NCI-H524 treated with DMSO at 0.1 percent for 48 hours (cell line): Measurements from ENCODE around the gene FLT1.

Source experiments
- DNase-seq: peaks from one replicate; lab custom pipeline; 2025; lab: John Stamatoyannopoulos, UW

Gene FLT1

DNA sequence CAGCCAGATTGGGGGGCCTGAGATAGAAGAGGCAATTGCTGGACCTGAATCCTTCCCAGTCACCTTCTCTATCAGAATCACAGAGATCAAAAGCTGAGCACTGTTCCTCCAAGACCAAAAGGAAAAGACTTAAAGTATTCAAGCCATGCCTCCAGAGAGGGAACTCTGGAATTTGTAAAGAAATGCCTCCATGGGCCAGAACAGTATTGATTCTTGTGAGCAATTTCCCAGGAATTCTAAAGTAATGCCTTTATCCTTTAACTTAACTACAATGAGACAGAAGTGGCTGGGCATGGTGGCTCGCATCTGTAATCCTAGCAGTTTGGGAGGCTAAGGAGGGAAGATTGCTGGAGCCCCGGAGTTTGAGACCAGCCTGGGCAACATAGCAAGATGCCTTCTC, 148.8 kb downstream of the FLT1 start:
- no peak for DNase-seq

DNA sequence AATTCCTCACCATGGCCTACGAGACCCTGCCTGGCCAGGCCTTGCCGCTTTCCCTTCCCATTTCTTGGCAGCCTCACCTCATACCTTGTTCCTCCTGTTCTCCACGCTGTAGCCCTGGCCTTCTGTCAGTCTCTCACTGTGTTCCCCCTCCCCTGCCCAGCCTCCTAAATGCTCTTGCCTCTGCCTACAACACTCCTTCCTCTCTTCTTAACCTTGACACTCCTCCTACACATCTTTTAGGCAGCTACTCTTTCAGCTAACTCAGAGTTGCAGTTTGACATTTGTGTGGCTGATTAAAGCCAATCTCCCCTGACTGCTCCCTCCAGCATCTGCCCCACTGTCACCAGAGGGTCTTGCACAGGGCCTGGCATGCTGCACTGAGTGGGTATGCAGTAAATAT, 150.8 kb downstream of the FLT1 start:
- DNase-seq = no peak

DNA sequence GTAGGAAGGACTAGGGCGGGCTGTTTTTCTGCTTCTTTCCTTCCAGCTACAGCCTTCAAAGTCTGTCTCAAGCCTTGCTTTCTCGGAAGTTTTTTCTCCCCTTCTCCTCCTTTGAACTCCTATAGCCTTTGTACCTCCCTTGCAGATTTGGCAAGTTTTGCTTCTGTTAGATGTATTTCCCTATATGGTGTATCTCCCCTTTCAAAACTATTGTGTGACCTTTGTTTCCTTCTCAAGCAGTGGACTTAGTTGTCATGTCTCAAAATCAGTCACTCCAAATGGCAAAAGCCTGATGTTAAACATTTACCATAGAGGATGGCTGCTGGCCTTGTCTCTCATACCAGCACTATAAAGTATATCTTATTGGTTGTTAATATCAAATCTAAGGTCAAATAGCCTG, 152.7 kb downstream of the FLT1 start:
- DNase-seq = no peak

DNA sequence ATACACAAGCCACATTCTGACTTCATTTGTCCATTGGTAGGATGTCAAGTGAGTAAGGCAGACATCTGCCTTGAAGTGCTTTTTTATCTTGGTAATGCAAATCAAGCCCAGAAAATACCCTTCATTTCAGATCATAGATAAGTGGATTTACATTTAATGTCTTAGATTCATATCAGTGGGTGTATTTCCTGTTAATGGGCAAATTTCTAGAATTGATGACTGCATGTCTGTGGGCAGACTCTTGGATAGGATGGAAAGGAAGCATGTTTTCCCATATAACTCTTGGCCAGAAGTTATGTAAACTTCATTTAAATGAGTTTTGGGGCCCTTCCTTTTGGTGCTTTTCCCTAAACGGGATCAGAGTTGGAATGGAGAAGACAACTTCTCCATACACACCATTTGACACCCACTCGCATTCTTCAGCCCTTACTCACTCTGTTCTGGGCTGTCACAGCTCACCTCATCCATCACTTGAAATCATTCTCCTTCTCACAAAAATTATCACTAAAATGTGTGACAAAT, 154.6 kb downstream of the FLT1 start:
- no peak for DNase-seq

DNA sequence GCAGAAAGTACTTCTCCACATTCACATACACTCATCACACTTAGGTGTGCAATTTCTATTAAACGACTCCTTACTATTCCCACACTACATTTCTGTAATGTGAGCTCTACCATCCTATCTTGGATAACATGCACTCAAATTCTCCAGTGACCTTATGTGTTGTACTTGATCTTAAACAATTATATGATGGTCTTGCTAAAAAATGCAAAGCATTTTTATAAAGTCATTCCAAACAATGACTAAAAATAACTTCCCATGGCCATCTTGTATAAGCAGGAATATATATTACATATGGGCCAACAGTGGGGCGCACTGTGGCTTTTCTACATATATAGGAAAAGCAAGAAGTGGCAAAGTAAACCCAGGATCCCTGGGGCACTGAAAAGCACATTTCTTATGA, 155.5 kb downstream of the FLT1 start:
- DNase-seq = no peak

DNA sequence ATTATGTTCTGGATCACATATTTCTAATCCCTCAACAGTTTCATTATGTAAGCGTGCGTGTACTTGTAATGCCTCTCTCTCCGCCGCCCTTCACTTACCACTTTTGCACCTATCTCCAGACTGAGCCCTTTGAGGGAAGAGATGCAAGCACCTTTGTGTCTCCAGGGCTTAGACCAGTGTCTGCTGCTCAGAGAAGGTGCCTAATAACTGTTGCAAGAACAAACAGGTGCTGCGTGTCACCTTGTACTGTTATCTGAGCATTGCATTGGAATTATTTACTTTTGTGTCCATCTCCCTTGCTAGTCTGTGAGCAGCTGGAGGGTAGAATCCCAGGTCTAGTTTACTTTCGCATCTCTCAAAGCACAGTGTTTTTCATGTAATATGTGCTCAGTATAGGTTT, 156.2 kb downstream of the FLT1 start:
- DNase-seq = no peak

DNA sequence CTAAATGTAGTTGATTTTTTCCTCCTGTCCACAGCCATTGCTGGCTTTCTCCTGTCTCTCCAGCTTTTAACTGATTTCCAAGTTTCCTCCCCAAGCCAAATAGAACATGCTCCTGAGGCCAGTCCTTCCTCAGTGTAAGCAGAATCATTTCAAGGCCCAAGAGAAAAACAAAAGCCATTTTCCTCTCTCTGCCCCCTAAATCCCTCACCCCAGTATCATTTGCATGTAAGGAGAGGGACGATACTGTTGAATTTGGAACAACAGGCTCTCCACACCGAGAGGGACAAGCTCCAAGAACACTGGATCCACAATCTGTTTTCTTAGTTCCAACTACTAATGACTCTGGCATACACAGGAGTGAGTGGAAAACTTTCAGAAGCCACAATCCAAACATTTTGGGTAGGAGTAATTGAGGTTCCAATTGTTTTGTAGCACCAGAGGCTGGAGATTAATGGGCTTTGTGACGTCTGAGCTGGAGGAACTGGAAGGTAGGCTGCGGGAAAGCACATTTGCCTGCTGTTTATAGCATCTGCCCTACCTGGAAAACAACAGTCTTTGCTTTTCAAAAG, 156.8 kb downstream of the FLT1 start:
- DNase-seq = no peak

DNA sequence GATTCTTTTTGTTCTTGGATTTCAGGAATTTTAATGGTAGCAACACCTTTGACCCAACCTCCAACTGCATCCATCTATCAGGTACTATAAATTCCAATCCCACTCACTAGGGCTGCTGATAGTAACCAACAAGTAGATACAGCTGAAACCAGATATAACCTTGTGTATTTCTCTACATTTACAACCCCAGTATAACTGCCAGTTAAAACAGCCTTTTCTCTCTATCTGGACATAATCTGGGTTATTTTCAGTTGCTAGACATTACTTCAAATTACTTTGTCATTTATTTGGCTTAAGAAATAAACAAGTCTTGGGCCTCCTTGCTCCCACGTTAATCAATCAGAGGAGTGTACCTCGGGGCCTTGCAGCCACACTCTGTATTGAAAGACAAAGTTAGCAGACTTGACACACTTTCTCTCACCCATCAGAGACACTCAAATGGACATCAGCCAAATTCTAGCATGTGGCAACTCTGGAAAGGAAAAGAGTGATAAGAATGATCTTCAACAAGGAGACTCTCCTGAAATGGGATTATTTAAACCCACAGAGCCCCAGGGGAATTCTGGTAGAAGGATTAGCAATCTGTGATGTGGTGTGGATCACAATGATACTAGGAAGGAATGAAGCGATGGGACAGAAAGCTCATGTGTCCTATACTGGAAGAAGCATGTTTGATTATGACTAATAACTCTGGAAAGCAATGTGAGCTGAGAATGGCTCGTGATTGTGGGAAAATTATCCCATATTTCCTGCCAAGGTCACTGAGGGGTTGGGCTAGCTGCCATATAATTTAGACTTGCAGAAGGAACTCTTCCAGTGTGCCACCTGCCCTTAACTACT, 157.5 kb downstream of the FLT1 start:
- no peak for DNase-seq

DNA sequence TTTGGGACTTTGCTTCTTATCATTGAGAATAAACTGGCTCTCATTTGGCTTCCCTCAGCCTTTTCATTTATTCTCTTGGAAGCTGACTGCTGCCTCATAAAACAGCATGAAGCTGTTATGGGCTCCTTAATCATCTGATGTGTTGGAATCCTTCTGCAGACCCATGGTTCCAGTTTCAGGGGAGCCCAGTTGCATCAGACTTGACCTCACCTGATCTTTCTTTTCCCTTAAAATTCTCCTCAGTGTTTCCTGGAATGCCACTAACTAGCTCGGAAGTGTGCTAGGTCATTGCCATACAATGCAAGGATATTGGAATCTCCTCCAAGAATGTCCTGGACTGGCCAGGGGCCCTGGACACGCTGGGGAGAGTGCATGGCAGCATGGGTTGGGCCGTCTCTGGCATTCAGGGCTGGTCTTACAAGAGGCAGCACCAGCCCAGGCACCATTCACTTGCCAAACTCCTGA, 158.7 kb downstream of the FLT1 start:
- DNase-seq = no peak

DNA sequence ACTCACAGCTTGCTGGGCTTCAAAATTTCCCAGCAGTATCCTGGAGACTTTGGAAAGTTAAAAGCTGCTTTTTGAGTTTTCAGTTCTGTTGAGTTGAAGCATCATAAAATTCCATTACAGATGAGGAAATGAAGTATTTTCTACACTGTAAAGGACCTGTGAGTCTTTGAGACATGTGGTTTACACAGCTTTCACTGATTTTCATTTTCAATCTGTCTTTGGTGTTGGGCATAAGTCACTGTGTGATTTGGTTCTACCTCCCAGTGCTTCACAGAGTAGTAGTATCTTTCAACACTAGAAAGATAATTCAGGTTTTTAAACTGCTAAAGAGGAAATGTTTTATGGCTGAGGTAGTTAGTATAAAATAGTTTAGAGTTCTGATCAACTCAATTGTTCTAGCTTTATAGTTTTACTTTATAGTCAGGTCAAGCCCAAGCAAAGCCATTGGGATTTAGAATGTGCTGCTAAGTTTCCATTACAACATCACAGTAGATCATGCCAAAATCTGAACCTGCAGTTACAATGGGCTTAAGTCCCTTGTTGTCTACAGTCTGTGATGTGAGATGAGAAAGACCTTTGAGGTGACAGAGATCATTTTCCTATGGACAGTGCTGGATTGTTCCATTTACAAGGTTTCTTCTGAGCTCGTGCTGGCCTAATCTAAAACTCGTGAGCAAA, 161.6 kb downstream of the FLT1 start:
- DNase-seq = no peak

DNA sequence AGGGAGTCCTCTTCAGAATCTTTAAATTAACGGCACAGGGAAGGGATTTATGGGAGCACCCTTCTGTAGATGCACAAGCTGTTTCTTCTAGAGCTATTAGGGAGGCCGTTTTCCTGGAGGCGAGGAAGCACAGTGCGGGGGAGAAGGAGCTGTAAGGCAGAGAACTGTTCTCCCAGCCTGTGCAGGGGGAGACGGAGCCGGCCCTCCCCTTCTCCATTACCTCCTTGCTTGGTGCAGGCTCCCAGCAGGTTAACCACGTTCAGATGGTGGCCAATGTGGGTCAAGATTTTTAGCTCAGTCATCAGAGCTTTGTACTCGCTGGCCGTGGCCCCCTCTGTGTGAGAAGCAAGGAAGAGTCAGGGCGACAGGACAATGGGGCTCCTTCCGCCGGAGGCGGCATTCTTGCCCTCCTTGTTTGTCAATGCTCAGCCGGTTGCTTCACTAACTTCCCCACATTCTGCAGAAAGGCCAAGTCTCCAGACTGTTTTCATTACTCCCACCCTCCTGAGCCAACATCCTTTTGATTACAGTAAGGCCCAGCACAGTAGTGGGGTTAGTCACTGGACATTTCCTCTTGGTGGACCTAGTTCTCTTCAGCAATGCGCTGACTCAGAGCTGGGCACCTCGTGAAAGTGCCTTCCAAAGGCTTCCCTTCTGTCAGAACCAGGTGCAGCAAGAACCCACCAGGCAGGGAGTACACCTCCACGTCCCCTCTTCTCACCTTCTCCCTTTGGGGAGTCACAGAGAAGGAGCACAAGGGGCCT, 165.4 kb downstream of the FLT1 start:
- no peak for DNase-seq

DNA sequence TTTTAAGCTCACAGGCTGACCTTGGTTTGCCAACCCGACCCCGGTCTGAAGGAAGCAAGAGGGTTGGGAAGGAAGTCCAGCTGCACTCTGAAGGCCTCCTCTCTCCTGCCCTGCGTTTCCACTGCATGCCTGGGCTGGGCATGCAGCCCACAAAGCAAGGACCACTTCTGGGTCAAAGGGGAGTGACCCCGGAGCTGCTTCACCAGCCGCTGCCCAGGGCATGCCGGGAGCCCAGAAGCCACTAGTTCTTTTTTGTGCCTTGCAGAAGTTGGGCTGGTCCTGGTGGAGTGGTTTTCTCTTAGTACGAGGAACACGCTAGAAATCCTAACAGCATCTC, 166.7 kb downstream of the FLT1 start:
- no peak for DNase-seq

DNA sequence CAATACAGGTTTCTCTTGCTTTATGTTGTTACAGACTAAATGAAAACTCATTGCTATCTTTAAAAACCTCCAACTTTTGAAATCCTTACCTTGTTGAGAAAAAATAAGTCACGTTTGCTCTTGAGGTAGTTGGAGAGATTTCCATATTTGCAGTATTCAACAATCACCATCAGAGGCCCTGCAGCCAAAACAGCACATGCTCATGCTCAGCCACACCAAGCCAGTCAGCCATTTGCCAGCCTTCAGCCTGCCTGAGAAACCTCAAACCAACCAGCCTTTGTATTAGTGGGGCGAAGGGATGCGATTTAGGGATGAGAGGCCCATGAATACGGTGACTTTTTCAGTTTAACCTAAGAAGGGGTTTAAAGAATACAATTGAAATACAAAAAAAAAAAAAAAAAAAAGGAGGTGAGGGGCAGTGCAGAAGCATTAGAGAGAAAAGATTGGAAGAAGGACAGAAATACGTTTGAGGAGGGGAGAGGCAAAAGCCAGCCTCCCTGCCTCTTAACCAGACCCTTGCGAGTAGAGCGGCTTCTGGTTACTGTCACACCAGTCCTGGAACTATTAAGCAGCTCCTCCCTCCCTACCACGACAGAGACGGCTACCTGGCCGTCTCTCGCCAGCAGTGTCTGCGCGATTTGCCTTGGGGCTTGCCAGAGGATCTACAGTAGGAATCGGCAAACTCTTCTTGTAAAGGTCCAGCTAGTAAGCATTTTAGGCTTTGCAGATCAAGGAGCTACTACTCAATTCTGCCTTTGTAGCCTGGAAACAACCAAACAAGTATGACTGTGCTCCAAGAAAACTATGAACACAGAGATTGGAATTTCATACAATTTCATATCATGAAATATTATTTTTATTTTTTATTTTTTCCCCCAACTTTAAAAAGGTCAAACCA, 167.3 kb downstream of the FLT1 start:
- no peak for DNase-seq

DNA sequence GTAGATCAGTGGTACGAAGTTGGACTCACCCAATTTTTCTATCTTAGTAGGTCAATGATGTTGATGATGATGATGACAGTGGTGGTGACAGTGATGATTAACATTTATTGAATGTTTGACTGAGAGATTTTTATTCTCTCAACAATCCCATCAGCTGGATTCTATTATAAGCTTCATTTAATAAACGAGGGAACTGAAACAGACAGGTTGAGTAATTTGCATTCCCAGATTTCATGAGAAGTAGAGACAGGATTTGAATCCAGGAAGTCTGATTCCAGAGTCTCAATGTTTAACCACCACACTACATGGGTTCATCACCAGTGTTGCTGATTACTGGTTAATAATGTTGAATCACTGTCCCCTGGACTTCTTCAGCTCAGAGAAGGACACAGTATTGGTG, 168.9 kb downstream of the FLT1 start:
- no peak for DNase-seq

DNA sequence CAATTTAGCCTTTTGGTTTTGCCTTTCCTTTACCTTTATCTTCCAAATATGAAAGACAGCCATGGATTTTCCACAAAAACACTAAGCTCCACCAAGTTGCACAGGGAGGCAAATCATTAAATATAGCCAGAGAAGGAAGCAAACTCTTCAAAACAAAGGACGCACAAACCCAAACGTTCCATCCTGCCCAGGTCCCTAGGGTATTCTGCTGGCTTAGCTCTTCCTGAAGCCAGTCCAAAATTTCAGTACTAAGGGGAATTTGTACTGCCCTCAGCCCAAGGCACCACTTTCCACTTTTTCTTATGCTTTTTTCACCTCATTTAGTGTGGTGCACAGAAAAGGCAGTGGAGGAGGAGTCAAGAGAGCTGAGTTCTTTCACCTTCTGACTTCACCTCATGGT, 169.9 kb downstream of the FLT1 start:
- no peak for DNase-seq

DNA sequence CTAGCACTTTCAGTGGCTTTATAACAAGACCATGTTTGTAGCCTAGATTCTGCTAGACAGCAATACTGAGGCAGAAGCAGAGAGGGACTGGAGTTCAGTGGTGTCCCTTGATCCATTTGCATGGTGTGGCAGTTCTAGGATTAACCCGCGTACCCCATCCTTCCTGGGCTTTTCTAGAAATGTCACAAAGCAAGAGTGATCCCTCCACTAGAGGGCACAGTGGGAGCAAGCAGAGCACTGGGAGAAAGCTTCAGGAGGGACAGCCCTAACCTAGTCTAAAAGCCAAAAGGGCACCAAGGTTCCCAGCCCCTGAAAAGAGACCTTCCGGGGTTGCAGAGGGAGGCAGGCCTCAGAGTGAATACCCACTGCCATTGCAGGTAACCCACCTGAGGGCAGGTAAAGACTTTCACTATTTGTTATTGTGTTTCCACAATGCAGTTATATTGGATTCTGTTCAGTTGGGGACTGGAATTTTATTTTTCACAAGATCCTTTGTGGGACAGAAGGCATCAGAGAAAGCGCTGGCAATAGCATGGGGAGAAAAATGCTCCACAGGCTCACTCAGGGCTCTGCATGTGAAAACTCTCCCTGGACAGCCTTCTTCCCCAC, 170.6 kb downstream of the FLT1 start:
- DNase-seq = peak; percentile 46

DNA sequence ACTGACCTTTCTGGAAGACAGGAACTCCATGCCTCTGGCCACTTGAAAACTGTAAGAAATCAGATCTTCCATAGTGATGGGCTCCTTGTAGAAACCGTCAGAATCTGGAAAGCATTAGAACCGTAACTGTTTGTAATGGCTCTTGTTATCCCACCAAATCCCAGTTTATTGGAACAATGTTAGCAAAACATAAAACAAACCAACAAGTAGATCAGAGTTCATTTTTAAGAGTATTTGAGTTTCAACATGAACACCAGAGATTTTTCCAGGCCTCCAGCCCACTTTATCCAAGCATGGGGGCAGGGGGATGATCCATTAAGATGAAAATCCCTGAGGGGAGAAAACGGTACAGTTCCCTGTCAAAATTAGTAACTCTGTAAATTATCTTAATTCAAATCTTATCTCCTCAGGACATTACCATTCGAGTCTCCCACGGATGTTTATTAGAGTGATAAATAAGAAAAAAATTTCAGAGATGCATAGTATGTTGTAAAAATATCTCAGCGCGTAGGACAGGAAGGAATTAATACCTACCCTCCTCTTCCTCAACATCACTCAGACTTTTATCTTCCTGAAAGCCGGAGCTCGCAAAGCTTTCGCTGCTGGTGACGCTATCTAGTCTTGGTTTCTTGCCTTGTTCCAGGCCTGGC, 172.5 kb downstream of the FLT1 start:
- no peak for DNase-seq

DNA sequence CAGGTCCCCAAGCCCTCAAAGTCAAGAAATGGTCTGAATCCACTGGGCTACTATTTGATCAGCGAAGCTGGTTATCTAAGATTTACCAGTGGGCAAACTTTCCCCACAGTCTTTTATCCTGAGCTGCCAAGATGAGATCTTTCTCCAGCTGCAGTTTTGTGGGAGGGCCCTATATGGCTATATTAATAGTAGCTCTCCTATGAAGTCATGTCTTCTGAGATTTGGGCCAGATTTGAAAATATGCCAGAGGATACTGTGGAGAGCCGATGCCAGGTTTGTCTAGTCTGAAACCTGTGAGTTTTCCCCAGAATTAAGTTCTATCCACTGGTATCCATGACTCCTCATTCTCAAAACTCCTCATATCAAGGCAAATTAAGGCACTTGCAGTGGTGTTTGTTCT, 173.2 kb downstream of the FLT1 start:
- no peak for DNase-seq

DNA sequence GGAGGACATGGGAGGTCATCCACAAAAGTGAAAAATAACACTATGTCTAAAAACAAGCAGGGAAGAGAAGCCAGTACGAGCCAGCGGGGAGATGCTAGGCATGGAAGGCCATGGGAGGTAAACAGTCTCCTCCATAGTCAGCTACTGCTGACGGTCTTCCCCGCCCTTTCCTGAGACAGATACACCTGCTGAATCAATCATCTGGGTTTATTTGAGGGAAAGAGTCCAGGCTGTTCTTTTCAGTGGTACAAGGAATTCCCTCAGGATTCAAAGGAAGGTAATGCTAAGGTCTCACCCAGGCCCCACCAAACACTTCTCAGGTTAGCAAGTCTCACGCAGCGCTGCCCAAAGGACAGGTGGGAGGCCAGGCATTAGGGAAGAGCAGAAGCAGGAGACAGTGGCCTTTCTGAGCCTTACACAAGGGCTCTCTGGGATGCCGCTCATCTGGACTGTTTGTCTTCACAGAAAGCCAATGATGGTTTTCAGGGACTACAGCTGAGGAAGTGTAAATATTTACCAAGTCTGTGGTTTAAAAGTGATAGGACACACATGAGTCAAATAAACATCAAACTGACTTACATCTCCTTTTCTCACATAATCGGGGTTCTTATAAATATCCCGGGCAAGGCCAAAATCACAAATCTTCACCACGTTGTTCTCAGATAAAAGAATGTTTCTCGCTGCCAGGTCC, 173.9 kb downstream of the FLT1 start:
- DNase-seq = no peak

DNA sequence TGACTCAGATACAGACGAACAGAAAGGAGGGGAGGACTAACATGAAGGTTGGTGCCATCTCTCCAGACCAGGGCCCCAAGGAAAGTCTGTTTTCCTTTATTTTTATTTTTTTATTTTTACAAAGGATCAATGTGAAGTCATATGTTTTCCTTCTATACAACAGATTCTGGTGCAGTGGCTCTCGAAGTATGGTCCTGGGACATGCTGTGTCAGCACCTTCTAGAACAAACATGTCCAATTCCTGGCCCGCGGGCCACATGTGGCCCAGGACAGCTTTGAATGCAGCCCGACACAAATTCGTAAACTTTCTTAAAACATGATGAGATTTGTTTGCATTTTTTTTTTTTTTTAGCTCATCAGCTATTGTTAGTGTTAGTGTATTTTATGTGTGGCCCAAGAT, 174.7 kb downstream of the FLT1 start:
- DNase-seq = no peak
